Hepatic stellate cell (primary cell): ENCODE results near the gene RHOXF1.
A peak's percentile ranks its signal among the peaks of the same experiment; 100 is the strongest.
"Not testable (repeated sequence)": the region's sequence is repeated elsewhere in the genome, so short reads cannot be mapped to it uniquely, and the experiment has no call there.

Experiments used
- DNase-seq: peaks from one replicate; pipeline ENCODE4 v3.0.0; 2011; ENCODE audit warnings: low spot score

The RHOXF1 gene, protein sequence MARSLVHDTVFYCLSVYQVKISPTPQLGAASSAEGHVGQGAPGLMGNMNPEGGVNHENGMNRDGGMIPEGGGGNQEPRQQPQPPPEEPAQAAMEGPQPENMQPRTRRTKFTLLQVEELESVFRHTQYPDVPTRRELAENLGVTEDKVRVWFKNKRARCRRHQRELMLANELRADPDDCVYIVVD

DNA sequence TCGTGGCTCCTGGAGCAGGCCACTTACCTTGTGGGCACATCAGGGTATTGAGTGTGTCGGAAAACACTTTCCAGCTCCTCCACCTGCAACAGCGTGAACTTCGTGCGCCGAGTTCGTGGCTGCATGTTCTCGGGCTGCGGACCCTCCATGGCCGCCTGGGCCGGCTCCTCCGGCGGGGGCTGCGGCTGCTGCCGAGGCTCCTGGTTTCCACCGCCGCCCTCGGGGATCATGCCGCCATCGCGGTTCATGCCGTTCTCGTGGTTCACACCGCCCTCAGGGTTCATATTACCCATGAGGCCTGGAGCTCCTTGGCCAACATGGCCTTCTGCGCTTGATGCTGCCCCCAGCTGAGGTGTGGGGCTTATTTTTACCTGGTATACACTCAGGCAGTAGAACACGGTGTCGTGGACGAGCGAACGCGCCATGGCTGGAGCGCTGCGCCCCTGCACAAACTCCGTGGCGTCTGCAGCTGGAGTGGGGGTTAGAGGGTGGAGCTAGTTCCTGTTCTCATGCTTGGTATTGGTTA lies at the start of gene RHOXF1:
TSS of gene RHOXF1 (minus strand) at position 476 of the 526 bp plus-strand sequence. CDS start at position 425, 51 bp downstream.
- no peak for DNase-seq

DNA sequence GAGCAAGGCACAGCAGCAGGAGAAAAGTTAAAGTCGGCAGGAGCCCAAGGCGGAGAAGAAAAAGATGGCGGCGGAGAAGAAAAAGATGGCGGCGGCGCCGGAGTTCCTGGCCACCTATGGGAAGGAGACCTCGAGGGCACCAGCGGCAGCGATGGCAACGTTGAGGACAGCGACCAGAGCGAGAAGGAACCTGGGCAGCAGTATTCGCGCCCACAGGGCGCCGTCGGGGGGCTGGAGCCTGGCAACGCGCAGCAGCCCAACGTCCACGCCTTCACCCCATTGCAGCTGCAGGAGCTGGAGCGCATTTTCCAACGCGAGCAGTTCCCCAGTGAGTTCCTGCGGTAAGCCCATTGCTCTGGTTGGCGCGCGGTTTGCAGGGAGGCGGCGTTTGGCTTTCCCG lies 43.4 kb upstream of the RHOXF1 start:
- DNase-seq = not testable (repeated sequence)

DNA sequence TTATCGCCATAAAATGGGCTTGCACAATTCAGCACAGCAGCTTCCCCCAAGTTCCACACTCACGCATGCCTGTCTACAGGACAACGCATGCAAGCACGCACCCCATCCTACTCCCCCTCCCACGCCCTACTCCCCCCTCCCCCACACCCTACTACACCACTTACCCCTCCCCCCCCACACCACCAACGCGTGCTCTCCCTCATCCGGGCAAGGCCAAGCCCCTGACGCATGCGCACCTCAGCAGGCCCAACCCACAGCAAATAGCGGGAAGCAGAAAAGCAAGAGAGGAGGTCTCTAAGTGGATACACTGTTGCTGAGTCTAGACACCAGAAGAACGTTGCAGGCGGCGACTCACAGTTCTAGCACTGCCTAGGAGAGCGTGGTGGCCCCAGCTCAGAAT lies 42.6 kb upstream of the RHOXF1 start, which contains the start of gene RHOXF2:
TSS of gene RHOXF2 (plus strand) at position 301 of the 400 bp plus-strand sequence. CDS start 138 bp downstream, outside the sequence.
- not testable (repeated sequence) for DNase-seq

GRCh38 chrX:120150109-120150744 lies 34.5 kb upstream of the RHOXF1 start:
- not testable (repeated sequence) for DNase-seq

- DNase-seq = no peak
Observed at GRCh38 chrX:120147537-120147936, 31.8 kb upstream of the RHOXF1 start.

DNA sequence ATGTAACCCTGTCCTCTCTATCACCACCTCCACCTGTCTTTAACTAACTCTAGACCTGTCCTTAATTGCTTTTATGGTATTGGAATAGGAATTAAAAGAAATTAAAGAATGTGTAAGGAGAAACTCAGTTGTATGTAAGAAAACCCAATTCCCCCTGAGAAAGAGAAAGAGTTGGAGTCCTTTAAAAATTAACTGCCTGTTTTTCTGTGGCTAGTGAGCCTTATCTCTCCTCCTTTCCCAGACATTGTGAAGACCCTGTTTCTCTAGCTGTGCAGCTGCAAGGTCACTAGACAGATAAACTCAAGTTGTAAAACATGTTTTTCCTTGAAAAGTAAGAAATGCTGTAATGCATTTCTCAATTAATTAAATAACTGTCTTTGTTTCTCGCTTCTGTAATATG lies 30.6 kb upstream of the RHOXF1 start:
- not testable (repeated sequence) for DNase-seq

GRCh38 chrX:120145295-120145925 lies 29.7 kb upstream of the RHOXF1 start:
- no peak for DNase-seq

GRCh38 chrX:120144178-120144844 lies 28.6 kb upstream of the RHOXF1 start:
- no peak for DNase-seq

GRCh38 chrX:120140293-120140981 lies 24.7 kb upstream of the RHOXF1 start:
- DNase-seq = no peak

- DNase-seq = no peak
Observed at GRCh38 chrX:120137439-120137838, 21.7 kb upstream of the RHOXF1 start.

GRCh38 chrX:120136840-120137239 lies 21.1 kb upstream of the RHOXF1 start:
- DNase-seq = no peak

GRCh38 chrX:120136128-120136527 lies 20.4 kb upstream of the RHOXF1 start:
- no peak for DNase-seq

DNA sequence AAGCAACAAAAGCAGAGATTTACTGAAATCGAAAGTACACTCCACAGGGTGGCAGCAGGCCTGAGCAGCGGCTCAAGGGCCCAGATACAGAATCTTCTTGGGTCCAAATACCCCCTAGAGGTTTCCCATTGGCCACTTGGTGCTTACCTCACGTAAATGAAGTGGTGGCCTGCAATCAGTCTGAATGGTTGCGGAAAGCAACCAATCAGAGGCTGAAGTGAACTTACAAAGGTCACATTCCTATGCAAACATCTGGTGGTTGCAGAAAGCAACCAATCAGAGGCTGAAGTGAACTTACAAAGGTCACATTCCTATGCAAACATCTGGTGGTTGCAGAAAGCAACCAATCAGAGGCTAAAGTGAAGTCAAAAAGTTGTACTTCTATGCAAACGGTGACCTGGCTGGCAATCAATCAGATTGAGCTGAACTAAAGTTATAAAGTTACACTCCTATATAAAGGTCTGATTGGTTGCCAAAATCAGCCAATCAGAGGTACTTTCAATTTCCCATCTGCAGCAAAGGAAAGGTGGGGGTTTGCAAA lies 12.7 kb upstream of the RHOXF1 start:
- not testable (repeated sequence) for DNase-seq

GRCh38 chrX:120125444-120125843 lies 9.7 kb upstream of the RHOXF1 start:
- DNase-seq = no peak

GRCh38 chrX:120120223-120120622 lies 4.5 kb upstream of the RHOXF1 start:
- DNase-seq = peak; percentile 49

- no peak for DNase-seq
Observed at GRCh38 chrX:120111611-120112010, 4.1 kb downstream of the RHOXF1 start.

GRCh38 chrX:120109378-120109777 lies 6.3 kb downstream of the RHOXF1 start:
- no peak for DNase-seq

- DNase-seq = not testable (repeated sequence)
Observed at GRCh38 chrX:120104707-120105106, 11.0 kb downstream of the RHOXF1 start.

DNA sequence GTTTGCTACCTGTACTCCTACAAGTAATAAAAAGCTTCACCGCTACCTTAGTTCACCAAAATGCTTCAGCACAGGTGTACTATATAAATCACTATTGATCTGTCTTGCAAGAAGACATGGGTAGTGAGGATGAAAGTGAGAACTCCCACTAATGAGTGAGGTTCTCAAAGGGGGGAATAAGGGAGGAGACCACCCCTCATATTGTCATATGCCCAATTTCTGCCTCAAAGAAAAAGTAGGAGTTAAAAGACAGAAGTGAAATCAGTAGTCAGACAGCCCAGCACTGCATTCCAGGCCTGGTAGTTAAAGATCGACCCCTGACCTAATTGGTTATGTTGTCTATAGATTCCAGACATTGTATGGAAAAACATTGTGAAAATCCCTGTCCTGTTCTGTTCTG lies 14.7 kb downstream of the RHOXF1 start:
- DNase-seq = not testable (repeated sequence)

- no peak for DNase-seq
Observed at GRCh38 chrX:120090208-120090607, 25.5 kb downstream of the RHOXF1 start.

DNA sequence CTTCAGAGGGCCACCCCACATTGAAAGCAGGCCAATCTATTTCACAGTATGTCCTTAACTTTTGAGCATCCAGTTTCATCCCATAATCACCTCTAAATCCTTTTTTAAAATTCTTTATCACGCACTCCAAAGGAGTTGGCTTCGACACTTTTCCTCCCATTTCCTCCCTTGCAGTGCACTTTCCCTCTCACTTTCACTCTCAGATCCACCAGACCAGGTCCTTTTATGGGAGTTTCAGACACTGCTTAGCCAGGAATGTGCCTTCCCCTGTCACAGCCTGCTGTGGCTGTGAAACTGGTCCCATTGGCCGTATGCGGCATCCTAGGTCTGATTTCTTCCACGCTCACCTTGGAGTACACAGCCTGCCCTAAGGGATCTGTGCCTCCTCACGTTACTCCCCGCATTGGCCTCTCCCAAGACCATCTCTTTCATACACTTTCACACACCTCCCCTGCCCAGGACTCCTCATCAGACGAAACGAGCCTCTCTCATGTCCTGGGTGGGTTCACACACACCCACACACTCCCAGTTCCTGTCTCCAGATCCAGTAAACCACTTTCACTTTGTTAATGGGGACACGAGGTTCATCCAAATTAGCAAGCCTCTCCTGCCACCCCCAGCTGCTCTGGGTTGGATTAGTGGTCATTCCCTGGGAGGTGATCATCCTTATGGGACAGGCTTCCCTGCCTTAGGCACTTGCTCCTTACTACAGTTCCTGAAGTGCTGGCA lies 28.3 kb downstream of the RHOXF1 start:
- DNase-seq = no peak
